ENCODE results near the gene TOB1.

TOB1 gene
- 229 reads per million, percentile 93 among the genes with 10 or more reads in this experiment for total RNA-seq

GRCh38 chr17:50866261-50866949, at the start of gene TOB1:
TSS of gene TOB1 (minus strand) at chr17:50866354. CDS start at chr17:50864017, 2,337 bp downstream.
- peak; percentile 94 for DNase-seq

- DNase-seq = no peak
Observed at GRCh38 chr17:50914505-50915063, 48.4 kb upstream of the TOB1 start.

GRCh38 chr17:50913120-50913519, 47.0 kb upstream of the TOB1 start:
- no peak for DNase-seq

GRCh38 chr17:50911890-50912289, 45.7 kb upstream of the TOB1 start:
- DNase-seq = no peak

- no peak for DNase-seq
Observed at GRCh38 chr17:50911450-50911849, 45.3 kb upstream of the TOB1 start.

- peak; percentile 71 for DNase-seq
Observed at GRCh38 chr17:50909765-50910605, 43.8 kb upstream of the TOB1 start.

- peak; percentile 41 for DNase-seq
Observed at GRCh38 chr17:50908860-50909764, 43.0 kb upstream of the TOB1 start.

- DNase-seq = no peak
Observed at GRCh38 chr17:50908140-50908859, 42.1 kb upstream of the TOB1 start.

- no peak for DNase-seq
Observed at GRCh38 chr17:50906443-50906842, 40.3 kb upstream of the TOB1 start.

- DNase-seq = no peak
Observed at GRCh38 chr17:50905460-50905803, 39.3 kb upstream of the TOB1 start.

- DNase-seq = no peak
Observed at GRCh38 chr17:50904518-50905459, 38.6 kb upstream of the TOB1 start.

GRCh38 chr17:50903604-50904517, 37.7 kb upstream of the TOB1 start:
- peak; percentile 35 for DNase-seq

GRCh38 chr17:50902372-50903353, 36.5 kb upstream of the TOB1 start:
- no peak for DNase-seq

GRCh38 chr17:50900383-50900892, 34.3 kb upstream of the TOB1 start:
- DNase-seq = no peak

GRCh38 chr17:50899559-50900319, 33.6 kb upstream of the TOB1 start:
- DNase-seq = no peak

GRCh38 chr17:50899005-50899460, 32.9 kb upstream of the TOB1 start:
- no peak for DNase-seq

GRCh38 chr17:50898369-50899004, 32.3 kb upstream of the TOB1 start:
- no peak for DNase-seq
